Vagina (tissue), 2 donors: Measurements from ENCODE around the gene KCNN3. TPM values are rescaled to one million over a fixed set of nuclear protein-coding genes. Genes with fewer than 3 reads are reported as not detected.

Experiments
- DNase-seq, 2 donors: peaks; one replicate each; pipeline ENCODE4 v3.0.0-alpha.2; 2017; ENCODE audit errors: extremely low spot score in 2 of 2
- H3K27ac ChIP-seq: fragments of 200-600 bp; sonication (generic); one replicate; pipeline ENCODE4 v1.5.1; 2019
- H3K27me3 ChIP-seq: fragments of 200-600 bp; sonication (generic); one replicate; pipeline ENCODE4 v1.5.1; 2019
- H3K36me3 ChIP-seq, 2 donors: fragments of 200-600 bp; sonication (generic); one replicate each; pipeline ENCODE4 v1.5.1; 2017 to 2019
- H3K4me1 ChIP-seq: fragments of 200-600 bp; sonication (generic); one replicate; pipeline ENCODE4 v1.5.1; 2019
- H3K4me3 ChIP-seq, 2 donors: fragments of 200-600 bp; sonication (generic); 1 replicate in 1 of 2; 2 replicates in 1 of 2; pipeline ENCODE4 v1.5.1; 2016 to 2019
- H3K9me3 ChIP-seq: fragments of 200-600 bp; sonication (generic); one replicate; pipeline ENCODE4 v1.5.1; 2019
- POLR2A ChIP-seq, 2 donors: fragments of 450-650 bp; IDR thresholded peaks; one replicate each; pipeline ENCODE4 v1.6.1; 2017; ENCODE audit warnings: antibody characterized with exemption in 2 of 2, mild to moderate bottlenecking in 2 of 2, moderate library complexity in 2 of 2
- POLR2AphosphoS5 ChIP-seq, 2 donors: sonication (generic); formaldehyde crosslinking; IDR thresholded peaks; one replicate each; pipeline ENCODE4 v1.9.0; 2017; ENCODE audit warnings: antibody characterized with exemption in 2 of 2, mild to moderate bottlenecking in 2 of 2, low read depth in 1 of 2; ENCODE audit not compliant: insufficient read depth in 1 of 2
- intact Hi-C: fragments of 100-400 bp; cut with DNase I; formaldehyde crosslinking; loops from one replicate; pipeline ENCODE4 v1.15.1; 2023
- total RNA-seq: library from RNA; depleted of rRNA; stranded (reverse); fragments of >200 nt; gene quantifications from one replicate; pipeline ENCODE4 v1.2.3, GENCODE V29; 2016
- TF ChIP-seq, protein P1 (sequence below), 3 experiments: fragments of 450-650 bp in 2 of 3; fragments of 200-600 bp in 1 of 3; sonication (generic) in 1 of 3; IDR thresholded peaks; one replicate each; pipeline ENCODE4 v1.5.1; 2017 to 2019; ENCODE audit warnings: antibody characterized with exemption in 3 of 3, mild to moderate bottlenecking in 2 of 3, moderate library complexity in 2 of 3

The KCNN3 gene
- total RNA-seq, 1 donor from 2014 or later = 7.4 TPM

GRCh38 chr1:154769193-154769895 lies 100.7 kb downstream of the KCNN3 start:
- intact Hi-C loops = no loop called here
- H3K36me3 ChIP-seq = no peaks in the 10 kb centered on the region
- no peaks in the 10 kb centered on the region for H3K4me1 ChIP-seq
- TF ChIP-seq, protein P1, sequence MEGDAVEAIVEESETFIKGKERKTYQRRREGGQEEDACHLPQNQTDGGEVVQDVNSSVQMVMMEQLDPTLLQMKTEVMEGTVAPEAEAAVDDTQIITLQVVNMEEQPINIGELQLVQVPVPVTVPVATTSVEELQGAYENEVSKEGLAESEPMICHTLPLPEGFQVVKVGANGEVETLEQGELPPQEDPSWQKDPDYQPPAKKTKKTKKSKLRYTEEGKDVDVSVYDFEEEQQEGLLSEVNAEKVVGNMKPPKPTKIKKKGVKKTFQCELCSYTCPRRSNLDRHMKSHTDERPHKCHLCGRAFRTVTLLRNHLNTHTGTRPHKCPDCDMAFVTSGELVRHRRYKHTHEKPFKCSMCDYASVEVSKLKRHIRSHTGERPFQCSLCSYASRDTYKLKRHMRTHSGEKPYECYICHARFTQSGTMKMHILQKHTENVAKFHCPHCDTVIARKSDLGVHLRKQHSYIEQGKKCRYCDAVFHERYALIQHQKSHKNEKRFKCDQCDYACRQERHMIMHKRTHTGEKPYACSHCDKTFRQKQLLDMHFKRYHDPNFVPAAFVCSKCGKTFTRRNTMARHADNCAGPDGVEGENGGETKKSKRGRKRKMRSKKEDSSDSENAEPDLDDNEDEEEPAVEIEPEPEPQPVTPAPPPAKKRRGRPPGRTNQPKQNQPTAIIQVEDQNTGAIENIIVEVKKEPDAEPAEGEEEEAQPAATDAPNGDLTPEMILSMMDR (IDR thresholded peaks at IDR 0.05) = no peak
- no peak for TF ChIP-seq POLR2AphosphoS5 (IDR thresholded peaks at IDR 0.05; ENCODE audit: insufficient read depth in 1 of 2, low read depth in 1 of 2)
- TF ChIP-seq POLR2A (IDR thresholded peaks at IDR 0.05) = no peak
- no peak overlapping the region for H3K27ac ChIP-seq
- H3K27me3 ChIP-seq = no peaks in the 10 kb centered on the region
- DNase-seq = no peak
- no peaks in the 10 kb centered on the region for H3K9me3 ChIP-seq
- no peak overlapping the region for H3K4me3 ChIP-seq

- H3K27ac ChIP-seq = no peak overlapping the region
- DNase-seq = no peak
- TF ChIP-seq, protein P1 (IDR thresholded peaks at IDR 0.05) = no peak
- TF ChIP-seq POLR2A (IDR thresholded peaks at IDR 0.05) (no peak), POLR2AphosphoS5 (IDR thresholded peaks at IDR 0.05; ENCODE audit: insufficient read depth in 1 of 2, low read depth in 1 of 2) (no peak)
- H3K36me3 ChIP-seq = no peaks in the 10 kb centered on the region
- intact Hi-C loops = no loop called here
- no peaks in the 10 kb centered on the region for H3K4me1 ChIP-seq
- H3K27me3 ChIP-seq = no peaks in the 10 kb centered on the region
- H3K9me3 ChIP-seq = no peaks in the 10 kb centered on the region
- H3K4me3 ChIP-seq = no peak overlapping the region
These were observed 101.5 kb downstream of the KCNN3 start for GRCh38 chr1:154768456-154769125.

DNA sequence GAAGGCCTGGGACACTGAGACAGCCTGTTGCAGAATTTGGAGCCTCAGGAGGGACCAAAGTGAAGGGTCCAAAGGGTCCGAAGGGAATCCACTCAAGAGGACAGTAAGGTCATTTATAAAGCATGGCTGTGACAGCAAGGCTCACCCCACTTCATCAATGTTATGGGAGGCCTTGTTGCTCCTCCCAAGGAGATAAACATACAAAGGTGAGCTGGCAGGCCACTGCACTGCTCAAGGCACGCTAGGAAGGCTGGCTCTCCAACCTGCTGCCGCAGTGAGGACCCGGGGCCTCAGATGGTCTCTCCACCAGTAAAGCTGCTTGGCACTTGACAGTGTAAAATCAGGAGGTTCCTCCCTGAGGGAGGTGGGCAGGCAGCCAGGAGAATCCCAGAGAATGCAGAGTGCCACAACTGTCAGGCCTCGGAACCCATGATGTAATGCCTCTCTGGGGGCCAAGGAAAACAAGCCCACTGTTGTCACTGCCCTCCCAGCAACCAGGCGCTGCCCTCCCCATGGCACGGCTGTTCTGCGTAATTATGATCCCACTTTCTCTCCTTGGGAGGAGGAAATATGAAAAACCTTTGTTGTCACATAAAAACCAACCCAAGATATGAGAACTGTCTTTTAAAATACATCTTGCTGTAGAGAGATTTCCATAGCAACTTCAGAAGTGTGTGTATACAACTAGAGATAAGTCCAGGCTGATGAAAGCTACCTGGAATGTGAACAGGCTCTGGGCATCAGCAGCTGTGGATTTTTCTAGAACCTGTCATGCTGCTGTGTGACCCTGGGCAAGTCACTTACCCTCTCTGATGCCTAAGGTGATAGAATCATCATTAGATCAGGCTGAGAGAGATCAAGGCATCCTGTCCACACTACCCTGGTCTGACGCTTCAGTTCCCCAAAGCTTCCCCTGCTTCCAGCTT lies 102.5 kb downstream of the KCNN3 start:
- no peak for TF ChIP-seq POLR2A (IDR thresholded peaks at IDR 0.05)
- TF ChIP-seq, protein P1 (IDR thresholded peaks at IDR 0.05) = no peak
- TF ChIP-seq POLR2AphosphoS5 (IDR thresholded peaks at IDR 0.05; ENCODE audit: insufficient read depth in 1 of 2, low read depth in 1 of 2) = no peak
- no peaks in the 10 kb centered on the region for H3K9me3 ChIP-seq
- intact Hi-C loops = no loop called here
- no peak overlapping the region for H3K27ac ChIP-seq
- H3K4me3 ChIP-seq = no peak overlapping the region
- no peaks in the 10 kb centered on the region for H3K4me1 ChIP-seq
- H3K27me3 ChIP-seq = no peaks in the 10 kb centered on the region
- DNase-seq = no peak
- H3K36me3 ChIP-seq = no peaks in the 10 kb centered on the region

DNA sequence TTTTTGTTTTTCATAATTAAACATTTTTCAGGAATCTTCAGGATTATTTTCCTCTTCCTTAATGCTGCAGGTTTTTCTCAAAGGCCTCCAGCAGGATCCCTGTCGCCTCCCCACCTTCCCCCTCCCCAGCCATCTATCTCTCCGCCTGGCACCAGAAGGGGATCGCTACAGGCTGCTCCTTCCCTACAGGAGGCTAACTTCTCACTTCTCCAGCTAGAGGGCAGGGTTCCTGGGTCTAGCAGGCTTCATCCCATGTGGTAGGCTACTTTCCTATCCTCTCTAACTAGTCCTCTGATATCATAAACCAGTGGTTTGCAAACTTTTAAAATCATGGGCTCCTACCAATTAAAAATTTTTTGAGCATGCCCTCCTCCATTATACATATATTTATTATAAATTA lies 104.1 kb downstream of the KCNN3 start:
- no peak for DNase-seq
- H3K27me3 ChIP-seq = no peaks in the 10 kb centered on the region
- TF ChIP-seq POLR2A (IDR thresholded peaks at IDR 0.05) (no peak), POLR2AphosphoS5 (IDR thresholded peaks at IDR 0.05; ENCODE audit: insufficient read depth in 1 of 2, low read depth in 1 of 2) (no peak)
- TF ChIP-seq, protein P1 (IDR thresholded peaks at IDR 0.05) = no peak
- H3K27ac ChIP-seq = no peak overlapping the region
- intact Hi-C loops = no loop called here
- no peaks in the 10 kb centered on the region for H3K4me1 ChIP-seq
- H3K4me3 ChIP-seq = no peak overlapping the region
- H3K9me3 ChIP-seq = no peaks in the 10 kb centered on the region
- no peaks in the 10 kb centered on the region for H3K36me3 ChIP-seq
